Measurements from ENCODE around the gene SLC24A2. TPM values are rescaled to one million over a fixed set of nuclear protein-coding genes. Genes with fewer than 3 reads are reported as not detected.

SLC24A2 gene
- total and polyA plus RNA-seq, 8 donors = under 0.01 to 0.20 (median 0.05) TPM

- ATAC-seq = no peak
These were observed 40.3 kb downstream of the SLC24A2 start for GRCh38 chr9:19748278-19749126.

GRCh38 chr9:19746223-19746622 is 42.6 kb downstream of the SLC24A2 start:
- WGBS, 2 donors = 71 to 91% methylated on average over 2 of the region's 2 CpGs

More at GRCh38 chr9:19748278-19749126, 40.3 kb downstream of the SLC24A2 start:
- no peak for FAIRE-seq
- H3K27ac ChIP-seq = no peak overlapping the region
- DNase-seq = no peak
- TF ChIP-seq CTCF (IDR thresholded peaks at IDR 0.05) = no peak
- WGBS, 2 donors = 24 to 33% methylated on average over 4 of the region's 4 CpGs
- no peaks in the 10 kb centered on the region for H3K9me3 ChIP-seq
- no peaks in the 10 kb centered on the region for H3K4me1 ChIP-seq
- H3K4me3 ChIP-seq = no peak overlapping the region
- intact Hi-C loops (cut with DNase I) = no loop called here
- H3K36me3 ChIP-seq = no peaks in the 10 kb centered on the region
- no peaks in the 10 kb centered on the region for H3K27me3 ChIP-seq

GRCh38 chr9:19741178-19741577 is 47.7 kb downstream of the SLC24A2 start:
- Histone ChIP-seq H3K9me3 (no peaks in the 10 kb centered on the region), H3K4me3 (no peak overlapping the region), H3K27ac (no peak overlapping the region), H3K36me3 (no peaks in the 10 kb centered on the region), H3K27me3 (no peaks in the 10 kb centered on the region), H3K4me1 (no peaks in the 10 kb centered on the region)
- FAIRE-seq (no peak), DNase-seq (no peak), ATAC-seq (no peak)
- TF ChIP-seq CTCF (IDR thresholded peaks at IDR 0.05) = no peak
- intact Hi-C loops (cut with DNase I) = no loop called here
- 56 to 60% methylated on average over 4 of the region's 4 CpGs for WGBS, 2 donors

More at GRCh38 chr9:19746223-19746622, 42.6 kb downstream of the SLC24A2 start:
- ATAC-seq (no peak), FAIRE-seq (no peak), DNase-seq (no peak)
- Histone ChIP-seq H3K36me3 (no peaks in the 10 kb centered on the region), H3K9me3 (no peaks in the 10 kb centered on the region), H3K27me3 (no peaks in the 10 kb centered on the region), H3K27ac (no peak overlapping the region), H3K4me3 (no peak overlapping the region), H3K4me1 (no peaks in the 10 kb centered on the region)
- TF ChIP-seq CTCF (IDR thresholded peaks at IDR 0.05) = no peak
- intact Hi-C loops (cut with DNase I) = no loop called here

All from pancreas (tissue), 10 donors.